Glomerular visceral epithelial cell (primary cell): ENCODE data around the gene ATL3.
A peak's percentile ranks its signal among the peaks of the same experiment; 100 is the strongest.
"Not testable (repeated sequence)": the region's sequence is repeated elsewhere in the genome, so short reads cannot be mapped to it uniquely, and the experiment has no call there.

Experiments
- DNase-seq: peaks from one replicate; pipeline ENCODE4 v3.0.0-alpha.2; 2016; ENCODE audit errors: extremely low spot score

The ATL3 gene

GRCh38 chr11:63621071-63621470 is 50.1 kb downstream of the ATL3 start:
- DNase-seq = no peak

GRCh38 chr11:63619967-63620366 is 51.2 kb downstream of the ATL3 start:
- DNase-seq = no peak

- not testable (repeated sequence) for DNase-seq
These were observed 53.5 kb downstream of the ATL3 start for GRCh38 chr11:63617686-63618085.

- DNase-seq = no peak
These were observed 54.2 kb downstream of the ATL3 start for GRCh38 chr11:63616953-63617352.

- peak; percentile 88 for DNase-seq
These were observed 57.0 kb downstream of the ATL3 start, which contains the start of gene PLAAT3 for GRCh38 chr11:63614136-63614671. TSS of gene PLAAT3 (minus strand) at chr11:63614433. CDS start at chr11:63614014, 419 bp downstream.

- DNase-seq = peak; percentile 73
These were observed 57.5 kb downstream of the ATL3 start for GRCh38 chr11:63613517-63614135.

GRCh38 chr11:63612181-63612580 is 59.0 kb downstream of the ATL3 start:
- no peak for DNase-seq

- DNase-seq = no peak
These were observed 59.8 kb downstream of the ATL3 start for GRCh38 chr11:63611395-63611747.

- no peak for DNase-seq
These were observed 60.4 kb downstream of the ATL3 start for GRCh38 chr11:63610604-63611394.

GRCh38 chr11:63609971-63610580 is 61.1 kb downstream of the ATL3 start:
- no peak for DNase-seq

GRCh38 chr11:63609536-63609935 is 61.6 kb downstream of the ATL3 start:
- DNase-seq = peak; percentile 48

GRCh38 chr11:63608353-63609345 is 62.5 kb downstream of the ATL3 start:
- peak; percentile 78 for DNase-seq

GRCh38 chr11:63603180-63603518 is 68.0 kb downstream of the ATL3 start:
- no peak for DNase-seq

- not testable (repeated sequence) for DNase-seq
These were observed 68.6 kb downstream of the ATL3 start for GRCh38 chr11:63602290-63603179.

- peak; percentile 97 for DNase-seq
These were observed 71.7 kb downstream of the ATL3 start for GRCh38 chr11:63599211-63600122.

- no peak for DNase-seq
These were observed 72.6 kb downstream of the ATL3 start for GRCh38 chr11:63598556-63598955.

GRCh38 chr11:63595296-63595695 is 75.9 kb downstream of the ATL3 start:
- DNase-seq = peak; percentile 35

- peak; percentile 37 for DNase-seq
These were observed 78.2 kb downstream of the ATL3 start for GRCh38 chr11:63592975-63593395.

- no peak for DNase-seq
These were observed 81.0 kb downstream of the ATL3 start for GRCh38 chr11:63590024-63590788.
